Measurements from ENCODE around the gene NQO1.

DNA sequence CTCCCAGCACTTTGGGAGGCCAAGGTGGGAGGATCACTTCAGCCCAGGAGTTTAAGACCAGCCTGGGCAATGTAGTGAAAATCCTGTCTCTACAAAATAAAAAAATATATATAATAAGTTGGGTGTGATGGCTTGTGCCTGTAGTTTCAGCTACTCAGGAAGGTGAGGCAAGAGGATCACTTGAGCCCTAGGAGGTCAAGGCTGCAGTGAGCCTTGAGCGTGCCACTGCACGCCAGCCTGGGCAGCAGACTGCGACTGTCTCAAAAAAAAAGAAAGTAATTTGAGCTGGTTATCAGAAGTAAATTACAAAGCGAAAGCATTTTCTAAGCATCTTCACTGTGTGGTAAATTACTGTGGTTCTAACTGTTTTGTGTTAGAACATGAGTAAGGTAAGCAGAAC lies 66.2 kb downstream of the NQO1 start:
- TF ChIP-seq EP300 (IDR thresholded peaks at IDR 0.05; ENCODE audit: borderline replicate concordance in 1 of 2, low read depth in 1 of 2, low read length in 1 of 2) = no peak
- no peak for TF ChIP-seq MAX (IDR thresholded peaks at IDR 0.05; ENCODE audit: low read depth)
- no peak for TF ChIP-seq CTCF (IDR thresholded peaks at IDR 0.05)
- no peak for TF ChIP-seq RFX5 (IDR thresholded peaks at IDR 0.05; ENCODE audit: low read length)
- TF ChIP-seq RAD21 (IDR thresholded peaks at IDR 0.05; ENCODE audit: low read length) = no peak
- TF ChIP-seq GABPA (IDR thresholded peaks at IDR 0.05; ENCODE audit: low read depth) = no peak
